GM19043 (cell line): ENCODE measurements around the gene ENDOV.
"Not testable (repeated sequence)": the region's sequence is repeated elsewhere in the genome, so short reads cannot be mapped to it uniquely, and the experiment has no call there.

Experiments
- ATAC-seq: cut with Tn5 transposase; IDR thresholded peaks from one replicate; pipeline ENCODE4 v1.9.1; 2021; ENCODE audit warnings: low read depth; ENCODE audit not compliant: unreplicated experiment

ENDOV gene

DNA sequence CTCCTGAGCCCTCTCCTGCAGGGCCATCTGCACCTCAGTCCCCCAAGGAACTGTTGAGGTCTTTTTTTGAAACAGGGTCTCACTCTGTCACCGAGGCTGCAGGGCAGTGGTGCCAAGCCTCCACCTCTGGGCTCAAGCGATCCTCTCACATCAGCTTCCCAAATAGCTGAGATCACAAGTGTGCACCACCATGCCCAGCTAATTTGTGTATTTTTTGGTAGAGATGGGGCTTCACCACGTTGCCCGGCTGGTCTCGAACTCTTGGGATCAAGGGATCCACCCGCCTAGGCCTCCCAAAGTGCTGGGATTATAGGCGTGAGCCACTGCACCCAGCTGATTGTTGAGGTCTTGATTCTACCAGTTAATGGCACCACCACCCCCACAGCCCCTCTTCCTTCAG is 27.9 kb upstream of the ENDOV start:
- no peak for ATAC-seq

DNA sequence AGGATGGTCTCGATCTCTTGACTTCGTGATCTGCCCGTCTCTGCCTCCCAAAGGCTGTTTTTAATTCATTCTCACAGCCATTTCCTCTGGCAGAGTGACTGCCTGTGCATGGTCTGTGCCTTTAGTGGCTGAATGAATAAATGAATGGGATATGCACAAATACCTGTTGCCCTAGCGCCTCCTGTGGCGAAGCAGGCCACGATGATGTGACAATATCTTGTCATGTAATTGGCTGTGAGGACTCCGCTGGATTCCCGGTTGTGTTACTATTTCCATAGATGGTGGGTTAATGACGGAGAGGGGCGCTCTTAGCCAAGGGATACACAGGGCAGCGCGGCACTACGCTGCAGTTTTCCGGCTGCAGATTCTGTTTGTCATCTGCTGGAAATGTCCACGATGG is 26.8 kb upstream of the ENDOV start:
- ATAC-seq, result no peak

DNA sequence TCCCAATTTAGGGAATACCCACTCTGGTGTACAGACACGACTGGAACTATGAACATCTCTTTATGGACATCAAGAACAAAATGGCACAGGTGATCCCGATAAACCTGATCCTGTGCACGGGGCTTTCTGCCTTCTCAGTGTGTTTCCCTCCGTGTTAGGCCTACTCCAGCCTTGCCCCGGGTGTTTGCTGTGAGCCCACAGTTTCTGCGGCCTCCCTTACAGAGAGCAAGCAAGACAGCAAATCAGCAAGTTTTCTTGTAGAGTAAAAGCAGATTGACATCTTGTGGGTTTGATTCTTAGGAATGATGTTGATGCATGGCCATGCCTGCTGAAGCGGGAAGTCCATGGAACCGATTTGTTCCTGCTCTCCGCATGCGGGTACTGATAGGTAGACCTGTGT is 26.4 kb upstream of the ENDOV start:
- no peak for ATAC-seq

DNA sequence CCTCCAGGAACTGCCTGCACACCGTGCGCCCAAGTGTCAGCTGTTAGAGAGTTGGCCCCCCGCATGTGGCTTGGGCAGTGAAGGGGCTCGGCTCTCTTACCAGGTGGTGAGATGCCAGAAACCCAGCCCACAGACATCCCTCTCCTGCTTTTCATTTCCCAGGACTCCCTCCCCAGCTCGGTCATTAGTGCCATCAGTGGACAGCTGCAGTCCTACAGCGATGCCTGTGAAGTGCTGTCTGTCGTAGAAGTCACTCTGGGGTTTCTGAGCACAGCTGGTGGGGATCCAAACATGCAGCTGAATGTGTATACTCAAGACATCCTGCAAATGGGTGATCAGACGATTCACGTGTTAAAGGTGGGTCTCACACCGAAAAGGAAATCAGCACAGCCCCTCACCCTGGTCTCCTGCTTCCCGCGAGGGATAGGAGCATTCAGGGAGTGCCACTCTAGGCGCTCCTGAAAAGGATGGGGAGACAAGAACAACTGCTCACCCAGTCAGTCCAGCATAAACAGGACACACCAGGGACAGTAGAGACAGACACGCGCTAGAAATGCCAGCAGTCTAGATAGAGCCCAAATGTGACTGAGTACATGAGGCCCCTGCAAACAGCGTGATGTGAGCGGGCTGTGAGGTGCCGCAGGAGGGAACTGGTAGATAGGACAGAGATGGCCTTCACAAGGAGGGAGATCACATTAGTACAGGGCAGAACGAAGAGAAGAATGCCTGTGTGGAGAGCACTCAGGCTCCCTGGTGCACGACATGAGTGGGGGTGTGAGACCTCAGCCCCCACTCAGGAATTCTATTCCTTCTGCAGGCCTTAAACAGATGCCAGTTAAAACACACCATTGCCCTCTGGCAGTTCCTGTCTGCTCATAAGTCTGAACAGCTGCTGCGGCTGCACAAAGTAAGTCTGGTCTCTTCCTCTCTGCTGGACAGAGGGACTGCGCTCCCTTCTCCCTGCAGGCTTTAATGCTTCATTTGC is 25.7 kb upstream of the ENDOV start:
- no peak for ATAC-seq

DNA sequence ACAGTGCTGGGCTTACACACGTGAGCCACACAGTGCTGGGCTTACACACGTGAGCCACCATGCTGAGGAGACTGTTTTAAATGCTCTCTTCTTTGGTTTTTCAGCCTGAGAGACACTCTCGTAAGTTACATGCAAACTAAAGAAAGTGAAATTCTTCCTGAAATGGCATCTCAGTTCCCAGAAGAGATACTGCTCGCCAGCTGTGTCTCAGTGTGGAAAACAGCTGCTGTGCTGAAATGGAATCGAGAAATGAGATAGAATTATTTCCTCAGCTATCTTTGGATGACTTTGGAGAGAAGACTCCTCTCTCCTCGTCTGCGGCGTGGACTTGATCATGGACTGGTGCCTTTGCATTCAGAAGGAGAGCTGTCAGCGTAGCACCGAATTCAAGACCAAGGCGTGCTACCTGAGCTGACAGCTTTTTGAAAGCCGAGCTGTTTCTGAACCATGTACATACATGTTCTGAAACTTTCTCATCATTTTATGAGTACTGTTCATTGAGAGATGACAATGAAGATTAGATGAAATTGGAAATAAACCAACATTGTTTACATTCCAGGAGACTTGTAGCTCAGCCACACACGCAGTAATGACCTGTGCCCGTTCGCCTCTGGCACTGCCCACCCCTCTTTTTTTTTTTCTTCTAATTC is 21.6 kb upstream of the ENDOV start:
- ATAC-seq, result no peak

DNA sequence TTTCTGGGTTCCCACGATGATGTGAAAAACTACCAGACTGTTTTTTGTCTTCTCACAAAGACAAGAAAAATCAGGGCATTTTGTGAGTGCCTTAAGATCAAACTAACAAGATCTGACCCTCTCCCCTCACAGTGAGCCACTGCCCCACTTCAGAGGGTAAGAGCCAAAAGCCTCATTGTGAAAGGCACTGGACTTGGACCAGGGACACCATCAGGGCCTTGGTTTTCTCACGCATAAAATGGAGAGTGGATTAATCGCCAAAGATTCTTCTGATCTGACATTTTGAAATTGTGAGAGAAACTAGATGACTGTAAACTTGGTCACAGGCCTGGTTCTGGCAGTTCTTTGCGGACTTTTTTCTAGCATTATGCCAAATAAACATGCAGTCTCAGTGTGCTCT is 21.0 kb upstream of the ENDOV start:
- no peak for ATAC-seq

DNA sequence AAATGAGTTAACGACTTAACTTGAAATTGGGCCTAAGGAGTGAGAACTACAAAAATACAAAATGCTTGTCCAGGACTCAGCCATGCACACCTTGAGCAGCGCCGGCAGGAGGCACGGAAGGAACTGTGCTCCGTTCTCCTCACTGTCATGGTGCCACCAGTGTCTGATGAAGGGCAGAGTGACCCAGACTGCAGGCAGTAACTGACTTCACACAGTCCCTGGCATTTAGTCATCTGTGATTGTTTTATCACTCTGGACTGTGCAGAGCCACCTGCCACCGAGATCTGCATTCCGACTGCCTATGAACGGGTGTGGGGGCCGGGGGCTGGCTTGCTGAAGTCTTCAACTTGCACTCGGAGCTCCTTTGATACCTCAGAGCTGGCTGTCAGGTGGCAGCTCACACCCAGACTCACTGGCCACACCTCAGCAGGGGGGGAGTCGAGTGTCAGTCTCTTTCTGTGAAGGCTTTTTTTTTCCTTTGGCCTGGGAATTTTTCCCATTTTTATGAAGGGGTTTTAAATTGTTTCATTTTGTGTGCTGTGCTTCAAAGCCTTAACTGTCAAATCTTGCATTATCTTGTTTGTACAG is 20.2 kb upstream of the ENDOV start:
- ATAC-seq, result no peak

DNA sequence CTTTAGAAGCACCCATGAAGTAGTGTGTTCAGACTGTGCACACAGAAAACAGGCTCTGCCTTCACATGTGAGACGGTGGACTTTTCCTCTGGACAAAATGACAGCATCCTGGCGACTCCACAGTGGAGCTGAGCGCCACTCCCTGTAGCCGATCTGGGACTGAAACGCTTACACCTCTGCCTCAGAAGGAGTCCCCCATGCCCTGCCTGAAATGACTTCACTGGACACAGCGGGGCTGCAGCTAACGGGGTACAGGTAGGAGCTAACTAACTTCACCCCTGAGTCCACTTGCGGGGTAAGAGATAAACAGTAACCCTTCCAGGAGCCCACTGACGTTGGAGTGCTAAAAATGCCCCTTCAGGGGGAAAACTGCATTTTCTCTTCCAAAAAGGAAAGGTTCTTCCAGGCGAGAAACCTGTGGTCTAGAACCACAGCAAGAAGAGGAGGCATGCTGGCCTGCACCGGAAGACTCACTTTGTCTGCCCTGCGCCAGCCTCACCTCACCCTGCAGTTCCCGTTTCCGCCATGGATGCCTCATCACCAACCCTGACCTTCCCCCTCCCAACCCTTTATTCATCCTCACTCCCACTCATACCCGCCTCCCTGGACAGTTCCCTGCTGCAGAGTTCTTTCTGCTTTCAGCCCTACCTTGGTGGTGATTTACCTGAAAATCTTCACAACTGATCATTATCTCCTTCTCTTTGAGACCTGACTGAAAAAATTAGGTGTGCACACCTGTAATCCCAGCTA is 19.4 kb upstream of the ENDOV start:
- no peak for ATAC-seq

DNA sequence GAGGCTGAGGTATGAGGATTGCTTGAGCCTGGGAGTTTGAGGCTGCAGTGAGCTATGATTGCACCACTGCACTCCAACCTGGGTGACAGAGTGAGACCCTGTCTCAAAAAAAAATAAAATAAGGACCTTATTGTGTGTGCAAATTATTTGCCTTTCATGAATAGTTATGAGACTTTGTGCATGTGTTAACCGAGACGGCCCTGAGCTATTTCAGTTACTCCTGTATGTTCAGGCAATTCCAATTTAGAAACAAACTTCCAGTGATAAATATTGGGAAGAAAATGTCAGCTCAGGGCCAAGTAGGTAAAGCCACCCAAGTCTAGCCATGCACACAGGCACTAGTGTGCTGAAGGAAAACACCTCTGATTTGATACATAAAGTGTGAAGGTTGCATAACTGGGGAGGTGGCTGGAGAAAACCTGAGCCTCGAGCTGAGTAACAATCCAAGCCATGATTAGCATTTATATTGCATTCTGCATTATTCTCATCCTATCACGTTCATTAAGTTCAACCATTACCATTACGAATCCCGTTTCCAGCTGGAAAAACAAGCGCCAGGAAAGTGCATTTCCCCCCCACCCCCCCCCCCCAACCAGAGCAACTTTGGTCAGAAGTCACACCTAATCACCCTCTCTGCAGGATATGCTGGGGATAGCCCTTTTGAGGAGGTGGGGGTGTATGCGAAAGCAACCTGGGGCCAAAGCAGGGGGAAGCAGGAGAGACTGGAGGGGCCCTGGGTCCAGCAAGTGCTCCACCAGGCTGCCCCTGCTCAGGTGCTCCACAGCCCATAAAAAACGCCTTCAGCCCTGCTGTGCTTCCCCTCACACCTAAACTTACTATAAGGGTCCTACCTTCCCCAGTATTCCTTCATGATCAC is 18.6 kb upstream of the ENDOV start:
- no peak for ATAC-seq

DNA sequence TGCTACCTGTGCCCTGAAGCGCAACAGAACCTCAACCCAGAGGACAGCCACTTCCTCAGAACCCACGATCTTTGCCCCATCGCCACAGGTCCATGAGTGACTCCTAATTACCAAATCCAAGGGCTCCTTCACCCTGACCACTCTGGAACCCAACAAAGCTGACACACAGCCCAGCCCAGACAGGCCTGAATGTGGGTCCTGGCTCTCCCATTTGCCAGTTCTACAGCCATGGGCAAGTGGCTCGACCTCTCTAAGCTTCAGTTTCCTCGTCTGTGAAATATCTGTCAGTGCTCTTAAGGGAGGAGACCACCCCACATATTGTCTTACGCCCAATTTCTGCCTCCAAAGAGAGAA is 18.0 kb upstream of the ENDOV start:
- no peak for ATAC-seq

DNA sequence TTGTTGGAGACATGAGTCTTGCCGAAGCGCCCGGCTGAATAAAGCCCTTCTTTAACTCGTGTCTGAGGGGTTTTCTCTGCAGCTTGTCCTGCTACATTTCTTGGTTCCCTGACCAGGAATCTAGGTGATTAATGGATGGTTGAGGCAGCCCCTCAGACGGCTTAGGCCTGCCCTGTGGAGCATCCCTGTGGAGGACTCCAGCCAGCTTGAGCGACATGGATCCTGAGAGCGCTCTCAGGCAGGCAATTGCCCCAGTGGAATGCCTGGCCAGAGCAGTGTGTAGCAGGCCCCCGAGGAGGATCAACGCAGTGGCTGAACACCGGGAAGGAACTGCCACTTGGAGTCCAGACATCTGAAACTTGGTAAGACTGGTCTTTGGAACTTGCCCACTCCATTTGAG is 17.3 kb upstream of the ENDOV start:
- ATAC-seq, result no peak

DNA sequence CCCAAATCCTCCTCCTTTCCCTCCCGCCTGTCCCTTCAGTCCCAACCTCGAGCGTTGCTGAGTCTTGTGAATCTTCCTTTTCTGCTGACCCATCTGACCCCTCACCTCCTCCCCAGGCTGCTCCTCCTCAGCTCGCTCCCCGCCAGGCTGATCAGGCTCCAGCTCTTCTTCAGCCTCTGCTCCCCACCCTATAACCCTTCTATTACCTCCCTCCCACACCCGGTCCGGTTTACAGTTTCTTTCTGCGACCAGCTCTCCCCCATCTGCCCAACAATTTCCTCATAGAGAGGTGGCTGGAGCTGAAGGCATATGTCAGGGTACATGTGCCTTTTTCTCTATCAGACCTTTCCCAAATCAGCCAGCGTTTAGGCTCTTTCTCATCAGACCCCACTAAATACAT is 13.9 kb upstream of the ENDOV start:
- not testable (repeated sequence) for ATAC-seq

DNA sequence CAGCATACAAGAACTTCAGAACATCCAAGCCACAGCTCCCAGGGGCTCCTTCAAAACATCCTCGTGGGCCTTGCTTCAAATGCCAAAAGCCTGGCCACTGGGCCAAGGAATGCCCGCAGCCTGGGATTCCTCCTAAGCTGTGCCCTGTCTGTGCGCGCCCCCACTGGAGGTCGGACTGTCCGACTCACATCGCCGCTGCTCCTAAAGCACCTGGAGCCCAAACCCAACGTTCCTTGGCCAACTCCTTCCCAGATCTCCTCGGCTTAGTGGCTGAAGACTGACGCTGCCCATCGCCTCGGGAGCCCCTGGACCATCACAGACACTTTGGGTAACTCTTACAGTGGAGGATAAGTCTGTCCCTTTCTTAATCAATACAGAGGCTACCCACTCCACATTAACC is 12.9 kb upstream of the ENDOV start:
- ATAC-seq, result not testable (repeated sequence)

DNA sequence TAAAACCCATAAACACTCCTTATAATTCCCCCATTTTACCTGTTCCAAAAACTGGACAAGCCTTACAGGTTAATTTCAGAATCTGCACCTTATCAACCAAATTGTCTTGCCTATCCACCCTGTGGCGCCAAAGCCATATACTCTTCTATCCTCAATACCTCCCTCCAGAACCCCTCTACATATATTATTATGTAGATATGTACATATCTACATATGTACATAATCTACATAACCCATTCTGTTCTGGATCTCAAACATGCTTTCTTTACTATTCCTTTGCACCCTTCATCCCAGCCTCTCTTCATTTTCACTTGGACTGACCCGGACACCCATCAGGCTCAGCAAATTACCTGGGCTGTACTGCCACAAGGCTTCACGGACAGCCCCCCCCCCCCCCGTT is 12.0 kb upstream of the ENDOV start:
- no peak for ATAC-seq

DNA sequence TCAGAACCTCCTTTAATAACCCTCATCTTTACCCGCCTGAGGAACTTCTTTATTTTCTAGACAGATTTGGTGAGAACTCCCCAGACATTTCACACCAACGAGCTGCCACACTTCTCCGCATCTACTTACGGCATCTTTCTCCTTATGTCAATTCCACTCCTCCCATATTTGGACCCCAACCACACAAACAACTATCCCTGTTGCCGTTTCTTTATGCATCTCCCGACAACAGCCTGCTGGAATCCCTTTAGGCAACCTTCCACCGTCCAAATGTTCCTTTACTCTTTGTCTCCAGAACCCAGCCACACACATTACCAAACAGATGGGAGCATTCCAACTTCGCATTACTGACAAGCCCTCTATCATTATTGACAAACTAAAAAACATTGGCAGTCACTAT is 8.8 kb upstream of the ENDOV start:
- no peak for ATAC-seq

DNA sequence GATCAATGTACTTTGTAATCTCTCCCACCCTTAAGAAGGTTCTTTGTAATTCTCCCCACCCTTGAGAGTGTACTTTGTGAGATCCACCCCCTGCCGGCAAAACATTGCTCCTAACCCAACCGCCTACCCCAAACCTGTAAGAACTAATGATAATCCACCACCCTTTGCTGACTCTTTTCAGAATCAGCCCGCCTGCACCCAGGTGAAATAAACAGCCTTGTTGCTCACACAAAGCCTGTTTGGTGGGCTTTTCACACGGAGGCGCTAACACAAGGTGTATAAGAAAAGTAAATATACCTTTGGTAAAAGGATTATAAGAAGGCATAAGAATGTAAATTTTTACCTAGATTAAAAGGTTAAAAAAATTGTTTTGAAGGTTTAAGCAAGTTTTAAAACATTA is 7.0 kb upstream of the ENDOV start:
- ATAC-seq, result not testable (repeated sequence)

DNA sequence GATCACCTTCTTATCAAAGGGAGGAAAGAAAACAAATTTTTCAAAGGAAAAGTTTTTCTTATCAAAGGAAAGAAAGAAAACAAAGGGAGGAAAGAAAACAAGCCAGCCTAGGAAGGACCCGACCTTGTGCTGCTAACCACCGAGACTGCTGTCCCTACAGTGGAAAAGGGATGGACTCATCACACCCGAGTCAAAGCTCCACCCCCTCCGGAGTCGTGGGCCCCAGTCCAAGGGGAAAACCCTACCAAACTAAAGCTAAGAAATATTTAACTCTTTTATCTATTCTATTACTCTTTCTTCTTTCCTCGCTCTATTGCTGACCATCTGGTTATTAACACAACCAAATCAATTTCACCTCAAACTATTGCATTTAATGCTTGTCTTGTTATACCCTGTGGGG is 6.1 kb upstream of the ENDOV start:
- ATAC-seq, result no peak

DNA sequence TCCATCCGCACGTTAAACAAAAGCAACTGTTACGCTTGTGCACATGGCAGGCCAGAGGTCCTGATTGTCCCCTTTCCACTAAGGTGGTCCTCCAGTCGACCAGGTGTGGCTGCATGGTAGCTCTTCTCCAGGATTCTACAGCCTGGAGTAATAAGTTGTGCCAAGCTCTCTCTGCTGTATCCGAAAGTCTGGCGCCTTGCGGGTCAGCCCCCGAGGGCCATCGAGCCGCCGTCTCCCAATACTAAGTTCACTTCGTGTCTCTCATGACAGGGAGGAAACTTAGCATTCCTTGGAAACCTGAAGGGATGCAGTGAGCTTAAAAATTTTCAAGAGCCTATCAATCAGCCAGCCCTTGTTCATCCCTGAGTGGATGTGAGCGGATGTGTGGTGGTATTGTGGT is 5.3 kb upstream of the ENDOV start:
- no peak for ATAC-seq

DNA sequence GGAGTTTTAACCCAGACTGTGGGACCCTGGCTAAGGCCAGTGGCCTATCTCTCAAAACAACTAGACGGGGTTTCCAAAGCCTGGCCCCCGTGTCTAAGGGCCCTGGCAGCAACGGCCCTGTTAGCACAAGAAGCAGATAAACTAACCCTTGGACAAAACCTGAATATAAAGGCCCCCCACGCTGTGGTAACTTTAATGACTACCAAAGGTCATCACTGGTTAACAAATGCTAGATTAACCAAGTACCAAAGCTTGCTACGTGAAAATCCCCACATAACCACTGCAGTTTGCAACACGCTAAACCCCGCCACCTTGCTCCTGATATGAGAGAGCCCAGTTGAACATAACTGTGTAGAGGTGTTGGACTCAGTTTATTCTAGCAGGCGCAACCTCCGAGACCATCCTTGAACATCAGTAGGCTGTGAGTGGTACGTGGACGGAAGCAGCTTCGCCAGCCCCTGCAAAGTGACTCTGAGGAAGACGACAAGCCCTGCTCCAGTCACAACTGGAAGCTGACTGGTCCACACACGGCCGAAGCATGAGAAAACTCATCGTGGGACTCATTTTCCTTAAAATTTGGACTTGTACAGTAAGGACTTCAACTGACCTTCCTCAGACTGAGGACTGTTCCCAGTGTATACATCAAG is 4.4 kb upstream of the ENDOV start:
- ATAC-seq, result not testable (repeated sequence)
